Stimulated activated naive CD4-positive, alpha-beta T cell treated with Interleukin-2 at 50 U/mL for 16 hours (primary cell): ENCODE data around the gene RAI1.
"Not testable (repeated sequence)": the region's sequence is repeated elsewhere in the genome, so short reads cannot be mapped to it uniquely, and the experiment has no call there.

ENCODE experiments used
- DNase-seq: peaks from one replicate; lab custom pipeline; 2025; lab: John Stamatoyannopoulos, UW

Gene RAI1

GRCh38 chr17:17682293-17682736, 1.1 kb downstream of the RAI1 start:
- peak; percentile 30 for DNase-seq

- DNase-seq, result peak; percentile 47
Observed at GRCh38 chr17:17682737-17683680, 1.8 kb downstream of the RAI1 start.

- no peak for DNase-seq
Observed at GRCh38 chr17:17683710-17684365, 2.6 kb downstream of the RAI1 start.

GRCh38 chr17:17684906-17685774, 3.9 kb downstream of the RAI1 start:
- DNase-seq, result no peak

- no peak for DNase-seq
Observed at GRCh38 chr17:17685775-17686291, 4.6 kb downstream of the RAI1 start.

- no peak for DNase-seq
Observed at GRCh38 chr17:17689312-17689711, 8.1 kb downstream of the RAI1 start.

GRCh38 chr17:17690233-17690632, 9.0 kb downstream of the RAI1 start:
- not testable (repeated sequence) for DNase-seq

- no peak for DNase-seq
Observed at GRCh38 chr17:17691468-17692263, 10.4 kb downstream of the RAI1 start.

GRCh38 chr17:17692353-17693252, 11.3 kb downstream of the RAI1 start:
- DNase-seq, result no peak

GRCh38 chr17:17693253-17694168, 12.3 kb downstream of the RAI1 start:
- DNase-seq, result no peak

- DNase-seq, result peak; percentile 75
Observed at GRCh38 chr17:17694169-17695081, 13.2 kb downstream of the RAI1 start.

- DNase-seq, result no peak
Observed at GRCh38 chr17:17696085-17696484, 14.8 kb downstream of the RAI1 start.

GRCh38 chr17:17696882-17697633, 15.8 kb downstream of the RAI1 start:
- DNase-seq, result no peak

GRCh38 chr17:17698371-17698770, 17.1 kb downstream of the RAI1 start:
- no peak for DNase-seq

- DNase-seq, result no peak
Observed at GRCh38 chr17:17698869-17699351, 17.7 kb downstream of the RAI1 start.

- DNase-seq, result no peak
Observed at GRCh38 chr17:17699491-17699890, 18.2 kb downstream of the RAI1 start.
